H1 (cell line): ENCODE results near the gene TCERG1L. TPM values are rescaled to one million over a fixed set of nuclear protein-coding genes. Genes with fewer than 3 reads are reported as not detected.

Source experiments
- polyA plus RNA-seq, 7 experiments: library from polyadenylated mRNA; depleted of rRNA in 3 of 7; stranded (reverse) in 5 of 7; unstranded in 2 of 7; fragments of >200 nt in 5 of 7; fragments of 200-250 nt in 2 of 7; gene quantifications; 1 replicate in 5 of 7; 2 replicates in 1 of 7; 4 replicates in 1 of 7; pipeline versions ENCODE4 v1.2.1 to v1.2.3, GENCODE V29; 2011 to 2013; ENCODE audit warnings: missing spikeins in 2 of 7, mixed read lengths in 2 of 7
- total RNA-seq: library from RNA; stranded (reverse); fragmentation: NEBNext Ultra II Directional; extraction: Animal tissue kit (Norgen Biotek cat#: 25700); gene quantifications from 2 replicates; pipeline ENCODE4 v1.2.1, GENCODE V29; 2021
- TF ChIP-seq, protein P1 (sequence below): IDR thresholded peaks from 2 replicates; pipeline ENCODE4 v1.6.1; 2011; ENCODE audit warnings: low read length, improper control_type of control experiment

Gene TCERG1L
- total and polyA plus RNA-seq, 2 of the 8 experiments (the other 6 are each of a cell fraction or from before 2014, with no cell fraction given): 3.9 to 6.9 TPM

DNA sequence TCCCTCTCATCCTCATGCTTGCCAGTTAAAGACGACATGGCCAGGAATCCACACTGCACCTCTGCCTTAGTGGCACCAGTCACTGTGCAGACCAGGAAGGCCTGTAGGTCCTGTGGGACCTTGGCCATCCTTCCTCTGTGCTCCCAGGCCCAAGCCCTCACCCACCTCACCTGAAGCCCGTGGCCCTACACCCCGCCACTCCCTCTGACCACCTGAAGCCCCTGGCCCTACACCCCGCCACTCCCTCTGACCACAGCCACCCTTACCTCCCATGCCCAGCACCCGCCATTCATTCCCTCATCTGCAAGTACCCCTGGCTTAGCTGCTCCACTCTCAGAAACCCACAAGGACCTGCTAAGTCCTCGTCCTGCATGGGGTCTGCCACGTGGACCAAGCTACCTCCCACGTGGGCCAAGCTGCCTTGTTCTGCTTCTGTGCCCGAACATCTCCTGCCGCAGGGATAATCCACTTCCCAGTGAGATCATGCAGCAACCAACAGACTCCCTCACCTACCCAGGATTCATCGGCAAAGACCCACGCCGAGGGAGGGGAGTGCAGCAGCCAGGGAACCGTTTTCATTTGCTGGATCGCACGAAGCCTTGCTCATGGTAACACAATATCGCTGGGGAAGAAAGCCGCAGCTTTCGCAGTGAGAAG is 151.2 kb downstream of the TCERG1L start (continued):
- TF ChIP-seq, protein P1, sequence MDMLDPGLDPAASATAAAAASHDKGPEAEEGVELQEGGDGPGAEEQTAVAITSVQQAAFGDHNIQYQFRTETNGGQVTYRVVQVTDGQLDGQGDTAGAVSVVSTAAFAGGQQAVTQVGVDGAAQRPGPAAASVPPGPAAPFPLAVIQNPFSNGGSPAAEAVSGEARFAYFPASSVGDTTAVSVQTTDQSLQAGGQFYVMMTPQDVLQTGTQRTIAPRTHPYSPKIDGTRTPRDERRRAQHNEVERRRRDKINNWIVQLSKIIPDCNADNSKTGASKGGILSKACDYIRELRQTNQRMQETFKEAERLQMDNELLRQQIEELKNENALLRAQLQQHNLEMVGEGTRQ: no peak
